K562 (cell line): ENCODE measurements around the gene TMEM273. TPM values are rescaled to one million over a fixed set of nuclear protein-coding genes. Genes with fewer than 3 reads are reported as not detected.
A peak's percentile ranks its signal among the peaks of the same experiment; 100 is the strongest.

Experiments used
- CBFB ChIP-seq: sonication (generic); formaldehyde crosslinking; IDR thresholded peaks from 2 replicates; pipeline ENCODE4 v1.4.0; 2020; ENCODE audit warnings: mild to moderate bottlenecking, missing genetic modification reagents
- ESRRA ChIP-seq: fragments of 450-650 bp; IDR thresholded peaks from 2 replicates; pipeline ENCODE4 v1.6.1; 2014; ENCODE audit warnings: low read depth, mild to moderate bottlenecking, moderate library complexity, borderline replicate concordance
- MTA1 ChIP-seq: fragments of 450-650 bp; IDR thresholded peaks from 2 replicates; pipeline ENCODE4 v1.6.1; 2017; ENCODE audit warnings: borderline replicate concordance
- NFYB ChIP-seq: IDR thresholded peaks from 2 replicates; pipeline ENCODE4 v1.6.1; 2011; ENCODE audit warnings: mild to moderate bottlenecking, moderate library complexity; ENCODE audit not compliant: insufficient read length; ENCODE audit errors: extremely low read depth
- PKNOX1 ChIP-seq: fragments of 450-650 bp; IDR thresholded peaks from 2 replicates; pipeline ENCODE4 v1.6.1; 2016
- RCOR1 ChIP-seq, 2 experiments: IDR thresholded peaks; 2 replicates each; pipeline ENCODE4 v1.6.1; 2012; ENCODE audit warnings: low read depth in 2 of 2, low read length in 2 of 2, borderline replicate concordance in 1 of 2, improper control_type of control experiment in 1 of 2
- SMAD4 ChIP-seq: fragments of 250-450 bp; sonication (Bioruptor Pico); conservative IDR thresholded peaks from 2 replicates; pipeline ENCODE4 v1.8.0; 2021; ENCODE audit warnings: inconsistent platforms, mild to moderate bottlenecking, moderate library complexity
- SRSF1 ChIP-seq: fragments of 200-400 bp; formaldehyde crosslinking; IDR thresholded peaks from 2 replicates; pipeline ENCODE4 v1.6.1; 2017; ENCODE audit warnings: mild to moderate bottlenecking, low read depth, low read length, moderate library complexity
- SRSF7 ChIP-seq: fragments of 200-400 bp; formaldehyde crosslinking; optimal IDR thresholded peaks from 2 replicates; pipeline ENCODE3; 2017; ENCODE audit warnings: mild to moderate bottlenecking, low read depth, low read length
- SRSF9 ChIP-seq: fragments of 200-400 bp; formaldehyde crosslinking; IDR thresholded peaks from 2 replicates; pipeline ENCODE4 v1.6.1; 2017; ENCODE audit warnings: low read depth, low read length, borderline replicate concordance
- TBP ChIP-seq: optimal IDR thresholded peaks from 2 replicates; pipeline ENCODE3; 2011; ENCODE audit warnings: low read depth, low read length, improper control_type of control experiment
- ZNF263 ChIP-seq: sonication (generic); formaldehyde crosslinking; IDR thresholded peaks from 2 replicates; pipeline ENCODE4 v1.8.0; 2022; ENCODE audit warnings: mild to moderate bottlenecking, missing genetic modification reagents, borderline replicate concordance
- polyA plus RNA-seq, 8 experiments: library from polyadenylated mRNA; depleted of rRNA in 4 of 8; stranded (reverse) in 5 of 8; unstranded in 3 of 8; fragments of >200 nt; fragmentation: Nextera tagmentation in 2 of 8; fragmentation: Illumina TruSeq in 1 of 8; extraction: Ambion mirVana in 2 of 8; extraction: Trizol in 1 of 8; gene quantifications; 2 replicates each; pipeline versions ENCODE4 v1.2.1 to v1.2.3, GENCODE V29; 2011 to 2014; ENCODE audit warnings: inconsistent platforms in 1 of 8, missing spikeins in 1 of 8
- total RNA-seq, 7 experiments: library from RNA; depleted of rRNA in 6 of 7; stranded (reverse); fragments of >200 nt in 6 of 7; fragmentation: Illumina TruSeq in 2 of 7; extraction: Trizol in 2 of 7; gene quantifications; 2 replicates each; pipeline versions ENCODE4 v1.2.1 to v1.2.3, GENCODE V29; 2011 to 2021; ENCODE audit warnings: low replicate concordance in 1 of 7
- TF ChIP-seq, protein P1 (sequence below): sonication (generic); formaldehyde crosslinking; IDR thresholded peaks from 2 replicates; pipeline ENCODE4 v1.8.1; 2023; ENCODE audit warnings: mild to moderate bottlenecking, missing genetic modification reagents
- TF ChIP-seq, protein P2 (sequence below), 3 experiments: IDR thresholded peaks in 2 of 3; conservative IDR thresholded peaks in 1 of 3; 2 replicates each; pipeline ENCODE4 v1.5.1; 2011 to 2012; ENCODE audit warnings: low read length in 3 of 3, mild to moderate bottlenecking in 3 of 3, control low read depth in 2 of 3, improper control_type of control experiment in 1 of 3, inconsistent platforms in 1 of 3, low read depth in 1 of 3, mixed read lengths in 1 of 3, moderate library complexity in 1 of 3; ENCODE audit not compliant: insufficient read depth in 2 of 3

Gene TMEM273
- total and polyA plus RNA-seq, 9 of the 15 experiments (the other 6 are each of a cell fraction or from before 2014, with no cell fraction given): 39.2 to 131 (median 95.6) TPM

DNA sequence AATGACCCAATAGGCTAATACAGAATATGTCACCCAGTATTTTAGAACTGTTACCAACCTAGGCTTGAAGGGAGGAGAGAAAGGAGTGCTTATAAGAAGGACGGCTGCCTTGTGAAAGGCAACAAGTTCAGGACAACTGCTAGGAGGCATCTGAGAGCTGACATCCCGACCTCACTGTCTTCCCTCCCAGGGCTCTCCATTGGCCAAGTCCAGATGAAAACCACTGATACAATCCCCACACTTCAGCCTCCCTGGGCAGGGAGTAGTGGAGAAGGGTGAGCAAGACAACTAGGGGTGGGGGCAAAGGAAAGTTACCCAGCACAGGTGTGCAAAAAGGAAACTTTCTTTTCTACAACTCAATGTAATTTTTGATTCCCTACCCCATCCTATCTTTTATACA lies 29.5 kb upstream of the TMEM273 start (continued):
- TF ChIP-seq, protein P1, sequence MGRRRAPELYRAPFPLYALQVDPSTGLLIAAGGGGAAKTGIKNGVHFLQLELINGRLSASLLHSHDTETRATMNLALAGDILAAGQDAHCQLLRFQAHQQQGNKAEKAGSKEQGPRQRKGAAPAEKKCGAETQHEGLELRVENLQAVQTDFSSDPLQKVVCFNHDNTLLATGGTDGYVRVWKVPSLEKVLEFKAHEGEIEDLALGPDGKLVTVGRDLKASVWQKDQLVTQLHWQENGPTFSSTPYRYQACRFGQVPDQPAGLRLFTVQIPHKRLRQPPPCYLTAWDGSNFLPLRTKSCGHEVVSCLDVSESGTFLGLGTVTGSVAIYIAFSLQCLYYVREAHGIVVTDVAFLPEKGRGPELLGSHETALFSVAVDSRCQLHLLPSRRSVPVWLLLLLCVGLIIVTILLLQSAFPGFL (CRISPR knock-in tag): no peak
- TF ChIP-seq ZNF263 (no peak), NFYB (peak; percentile 16), SRSF9 (no peak), SMAD4 (no peak), TBP (no peak), CBFB (CRISPR knock-in tag) (no peak), RCOR1 (IDR thresholded peaks at IDR 0.05; ENCODE audit: borderline replicate concordance in 1 of 2, low read depth in 2 of 2, low read length in 2 of 2) (peak in 1 of 2 experiments; percentile 51; a peak in 1 of 4 replicates), MTA1 (no peak), SRSF1 (no peak), PKNOX1 (peak; percentile 17; the same call in 1 of the 2 replicates), ESRRA (0 out of 2 replicates have a peak, but pooled peaks have one; percentile 10), SRSF7 (no peak)
- TF ChIP-seq, protein P2, sequence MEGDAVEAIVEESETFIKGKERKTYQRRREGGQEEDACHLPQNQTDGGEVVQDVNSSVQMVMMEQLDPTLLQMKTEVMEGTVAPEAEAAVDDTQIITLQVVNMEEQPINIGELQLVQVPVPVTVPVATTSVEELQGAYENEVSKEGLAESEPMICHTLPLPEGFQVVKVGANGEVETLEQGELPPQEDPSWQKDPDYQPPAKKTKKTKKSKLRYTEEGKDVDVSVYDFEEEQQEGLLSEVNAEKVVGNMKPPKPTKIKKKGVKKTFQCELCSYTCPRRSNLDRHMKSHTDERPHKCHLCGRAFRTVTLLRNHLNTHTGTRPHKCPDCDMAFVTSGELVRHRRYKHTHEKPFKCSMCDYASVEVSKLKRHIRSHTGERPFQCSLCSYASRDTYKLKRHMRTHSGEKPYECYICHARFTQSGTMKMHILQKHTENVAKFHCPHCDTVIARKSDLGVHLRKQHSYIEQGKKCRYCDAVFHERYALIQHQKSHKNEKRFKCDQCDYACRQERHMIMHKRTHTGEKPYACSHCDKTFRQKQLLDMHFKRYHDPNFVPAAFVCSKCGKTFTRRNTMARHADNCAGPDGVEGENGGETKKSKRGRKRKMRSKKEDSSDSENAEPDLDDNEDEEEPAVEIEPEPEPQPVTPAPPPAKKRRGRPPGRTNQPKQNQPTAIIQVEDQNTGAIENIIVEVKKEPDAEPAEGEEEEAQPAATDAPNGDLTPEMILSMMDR (IDR thresholded peaks at IDR 0.05 in 2 of 3, conservative IDR thresholded peaks at IDR 0.05 in 1 of 3; ENCODE audit: insufficient read depth in 2 of 3, low read depth in 1 of 3, low read length in 3 of 3): peak in 1 of 3 experiments; percentile 3; a peak in 1 of 6 replicates
- TF ChIP-seq, all 486 proteins: peak for 10
